Ovary (tissue), 3 donors: ENCODE data around the gene RUFY4.

Experiments
- CTCF ChIP-seq, 3 donors: fragments of 450-650 bp in 2 of 3; fragments of 200-600 bp in 1 of 3; IDR thresholded peaks; one replicate each; pipeline versions ENCODE4 v1.5.1 to v1.8.0; 2016 to 2022; ENCODE audit warnings: antibody characterized with exemption in 3 of 3, mild to moderate bottlenecking in 1 of 3
- EP300 ChIP-seq: sonication (generic); formaldehyde crosslinking; IDR thresholded peaks from one replicate; pipeline ENCODE4 v1.6.1; 2017; ENCODE audit warnings: antibody characterized with exemption
- POLR2A ChIP-seq: fragments of 450-650 bp; IDR thresholded peaks from one replicate; pipeline ENCODE4 v1.6.1; 2017; ENCODE audit warnings: antibody characterized with exemption, mild to moderate bottlenecking, moderate library complexity
- donor health status: DM: no; HTN: no; CAD: no.

GRCh38 chr2:218035463-218036100 lies 33.5 kb upstream of the RUFY4 start:
- TF ChIP-seq CTCF (IDR thresholded peaks at IDR 0.05) (no peak), POLR2A (no peak), EP300 (no peak)
